ENCODE results near the gene CRY1. TPM values are rescaled to one million over a fixed set of nuclear protein-coding genes. Genes with fewer than 3 reads are reported as not detected.

CRY1 gene
- total and polyA plus RNA-seq, 9 of the 15 experiments (the other 6 are each of a cell fraction or from before 2014, with no cell fraction given) = 8.7 to 33.3 (median 25.2) TPM

- TF ChIP-seq ELK3 (CRISPR knock-in tag; IDR thresholded peaks at IDR 0.05) (no peak), GATA2 (CRISPR knock-in tag; IDR thresholded peaks at IDR 0.05) (no peak), MTF1 (CRISPR knock-in tag; IDR thresholded peaks at IDR 0.05; ENCODE audit: borderline replicate concordance) (no peak), ZFX (CRISPR knock-in tag; IDR thresholded peaks at IDR 0.05) (peak; percentile 95), SIX5 (IDR thresholded peaks at IDR 0.05; ENCODE audit: borderline replicate concordance in 1 of 2, insufficient read depth in 1 of 2, low read depth in 1 of 2, low read length in 2 of 2) (no peak), HDAC1 (IDR thresholded peaks at IDR 0.05) (no peak), ZNF274 (IDR thresholded peaks at IDR 0.05; ENCODE audit: borderline replicate concordance, low read depth, low read length) (no peak), ZNF3 (CRISPR knock-in tag; IDR thresholded peaks at IDR 0.05) (no peak), KLF16 (IDR thresholded peaks at IDR 0.05) (no peak), EP300 (IDR thresholded peaks at IDR 0.05; ENCODE audit: low read length) (no peak), ZNF41 (CRISPR knock-in tag; conservative IDR thresholded peaks at IDR 0.05) (no peak), RNF2 (IDR thresholded peaks at IDR 0.05) (peak; percentile 63; the same call in 1 of the 2 replicates), CEBPB (tag; IDR thresholded peaks at IDR 0.05) (no peak), TEAD2 (tag; IDR thresholded peaks at IDR 0.05) (no peak; the same call in 1 of the 2 replicates), TRIM24 (IDR thresholded peaks at IDR 0.05) (no peak), STAT5B (CRISPR knock-in tag; IDR thresholded peaks at IDR 0.05) (no peak), CCAR2 (IDR thresholded peaks at IDR 0.05; ENCODE audit: low read depth, low read length) (no peak), CBX1 (IDR thresholded peaks at IDR 0.05; ENCODE audit: low read depth) (peak; percentile 83), ATF2 (CRISPR knock-in tag; IDR thresholded peaks at IDR 0.05) (no peak), BRD9 (IDR thresholded peaks at IDR 0.05; ENCODE audit: low read depth, partially characterized antibody) (no peak), CHD2 (IDR thresholded peaks at IDR 0.05; ENCODE audit: low read depth, low read length) (0 out of 2 replicates have a peak, but pooled peaks have one; percentile 6), KLF6 (CRISPR knock-in tag; IDR thresholded peaks at IDR 0.05; ENCODE audit: borderline replicate concordance) (no peak), ETS2 (tag; IDR thresholded peaks at IDR 0.05; ENCODE audit: borderline replicate concordance, poor library complexity, severe bottlenecking) (no peak), MCM3 (IDR thresholded peaks at IDR 0.05) (no peak)
- TF ChIP-seq, protein P1, sequence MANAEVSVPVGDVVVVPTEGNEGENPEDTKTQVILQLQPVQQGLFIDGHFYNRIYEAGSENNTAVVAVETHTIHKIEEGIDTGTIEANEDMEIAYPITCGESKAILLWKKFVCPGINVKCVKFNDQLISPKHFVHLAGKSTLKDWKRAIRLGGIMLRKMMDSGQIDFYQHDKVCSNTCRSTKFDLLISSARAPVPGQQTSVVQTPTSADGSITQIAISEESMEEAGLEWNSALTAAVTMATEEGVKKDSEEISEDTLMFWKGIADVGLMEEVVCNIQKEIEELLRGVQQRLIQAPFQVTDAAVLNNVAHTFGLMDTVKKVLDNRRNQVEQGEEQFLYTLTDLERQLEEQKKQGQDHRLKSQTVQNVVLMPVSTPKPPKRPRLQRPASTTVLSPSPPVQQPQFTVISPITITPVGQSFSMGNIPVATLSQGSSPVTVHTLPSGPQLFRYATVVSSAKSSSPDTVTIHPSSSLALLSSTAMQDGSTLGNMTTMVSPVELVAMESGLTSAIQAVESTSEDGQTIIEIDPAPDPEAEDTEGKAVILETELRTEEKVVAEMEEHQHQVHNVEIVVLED (CRISPR knock-in tag; IDR thresholded peaks at IDR 0.05) = 0 out of 2 replicates have a peak, but pooled peaks have one; percentile 31
- TF ChIP-seq, protein P2, sequence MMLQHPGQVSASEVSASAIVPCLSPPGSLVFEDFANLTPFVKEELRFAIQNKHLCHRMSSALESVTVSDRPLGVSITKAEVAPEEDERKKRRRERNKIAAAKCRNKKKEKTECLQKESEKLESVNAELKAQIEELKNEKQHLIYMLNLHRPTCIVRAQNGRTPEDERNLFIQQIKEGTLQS (IDR thresholded peaks at IDR 0.05) = no peak
- TF ChIP-seq, protein P2 (CRISPR knock-in tag; conservative IDR thresholded peaks at IDR 0.05) = no peak
Observed at GRCh38 chr12:106955377-106956047, 137.8 kb downstream of the CRY1 start, which contains the start of gene TMEM263 (continued).

Data from K562 (cell line).